ENCODE measurements around the gene ADISSP. TPM values are rescaled to one million over a fixed set of nuclear protein-coding genes. Genes with fewer than 3 reads are reported as not detected.

Gene ADISSP
- total and polyA plus RNA-seq, 8 donors = 19.4 to 37.3 (median 29.4) TPM

DNA sequence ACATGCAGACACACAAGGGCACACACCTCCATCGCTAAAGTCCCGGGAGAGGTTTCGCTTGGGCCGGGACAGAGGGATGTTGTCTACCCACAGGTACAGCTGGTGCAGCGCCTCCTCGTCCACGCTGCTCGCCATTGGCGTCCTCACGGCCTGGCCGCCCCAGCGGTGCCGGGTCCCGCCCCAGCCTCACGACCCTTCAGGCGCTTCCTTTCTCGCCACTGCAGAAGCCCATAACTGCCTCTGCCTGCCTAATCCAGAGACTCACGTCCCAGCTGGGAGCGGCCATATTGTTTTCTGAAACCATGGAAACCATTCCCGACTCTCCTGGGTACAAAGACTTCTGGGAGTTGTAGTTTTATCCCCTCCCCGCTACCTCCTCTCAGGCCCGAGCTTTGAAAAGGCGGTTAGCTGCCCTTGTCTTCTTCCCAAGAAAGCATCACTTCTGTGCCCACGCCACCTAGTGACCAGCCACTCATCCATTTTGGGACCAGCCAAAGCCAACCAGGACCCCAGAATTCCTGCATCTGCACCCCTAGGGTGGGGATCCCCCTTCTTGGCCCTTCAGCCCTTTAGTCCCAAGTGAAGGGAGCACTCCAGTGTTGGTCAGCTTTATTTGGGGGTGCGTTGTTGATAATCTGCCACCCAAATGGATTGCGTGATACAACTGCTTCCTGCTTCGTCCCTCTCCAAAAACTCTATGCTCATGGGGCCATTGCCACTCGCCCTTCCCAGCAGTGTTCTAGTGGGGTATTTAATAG, 13.8 kb upstream of the ADISSP start, which contains the start of gene SPEF1:
TSS of gene SPEF1 (minus strand) at position 296 of the 758 bp plus-strand sequence. CDS start at position 135, 161 bp downstream.
- intact Hi-C loops (cut with DNase I) = loop anchor here in 1 of 2 donors (5.0 kb wide), 1 partner anchor 36 kb away; no protein-coding TSS in a partner anchor
- peaks cover 0 to 18% of the 10 kb centered on the region in 2 donors for H3K27me3 ChIP-seq
- ATAC-seq = peak; percentile 77
- DNase-seq = peak; percentile 81 to 93 (median 84)
- H3K9me3 ChIP-seq = no peaks in the 10 kb centered on the region
- peaks cover 22 to 75% of the 10 kb centered on the region in 2 donors for H3K4me1 ChIP-seq
- peaks cover 0 to 11% of the 10 kb centered on the region in 2 donors for H3K36me3 ChIP-seq
- peak within 1 kb of the TSS in 1 of 2 donors; percentile 29 for H3K4me3 ChIP-seq
- TF ChIP-seq CTCF (IDR thresholded peaks at IDR 0.05) = peak; percentile 17 to 28
- peak within 1 kb of the TSS in 1 of 2 donors; percentile 77 for H3K27ac ChIP-seq

- no peaks in the 10 kb centered on the region for H3K9me3 ChIP-seq
- DNase-seq = peak in 1 of 4 donors; percentile 73
- H3K27ac ChIP-seq = no peak overlapping the region
- no peak for ATAC-seq
- intact Hi-C loops (cut with DNase I) = no loop called here
- H3K4me3 ChIP-seq = no peak overlapping the region
- peaks cover 5 to 57% of the 10 kb centered on the region in 2 donors for H3K4me1 ChIP-seq
- peaks cover 0 to 5% of the 10 kb centered on the region in 2 donors for H3K36me3 ChIP-seq
- TF ChIP-seq CTCF (IDR thresholded peaks at IDR 0.05) = no peak
- H3K27me3 ChIP-seq = peaks cover 0 to 18% of the 10 kb centered on the region in 2 donors
Observed at GRCh38 chr20:3778976-3779375, 11.4 kb upstream of the ADISSP start.

DNA sequence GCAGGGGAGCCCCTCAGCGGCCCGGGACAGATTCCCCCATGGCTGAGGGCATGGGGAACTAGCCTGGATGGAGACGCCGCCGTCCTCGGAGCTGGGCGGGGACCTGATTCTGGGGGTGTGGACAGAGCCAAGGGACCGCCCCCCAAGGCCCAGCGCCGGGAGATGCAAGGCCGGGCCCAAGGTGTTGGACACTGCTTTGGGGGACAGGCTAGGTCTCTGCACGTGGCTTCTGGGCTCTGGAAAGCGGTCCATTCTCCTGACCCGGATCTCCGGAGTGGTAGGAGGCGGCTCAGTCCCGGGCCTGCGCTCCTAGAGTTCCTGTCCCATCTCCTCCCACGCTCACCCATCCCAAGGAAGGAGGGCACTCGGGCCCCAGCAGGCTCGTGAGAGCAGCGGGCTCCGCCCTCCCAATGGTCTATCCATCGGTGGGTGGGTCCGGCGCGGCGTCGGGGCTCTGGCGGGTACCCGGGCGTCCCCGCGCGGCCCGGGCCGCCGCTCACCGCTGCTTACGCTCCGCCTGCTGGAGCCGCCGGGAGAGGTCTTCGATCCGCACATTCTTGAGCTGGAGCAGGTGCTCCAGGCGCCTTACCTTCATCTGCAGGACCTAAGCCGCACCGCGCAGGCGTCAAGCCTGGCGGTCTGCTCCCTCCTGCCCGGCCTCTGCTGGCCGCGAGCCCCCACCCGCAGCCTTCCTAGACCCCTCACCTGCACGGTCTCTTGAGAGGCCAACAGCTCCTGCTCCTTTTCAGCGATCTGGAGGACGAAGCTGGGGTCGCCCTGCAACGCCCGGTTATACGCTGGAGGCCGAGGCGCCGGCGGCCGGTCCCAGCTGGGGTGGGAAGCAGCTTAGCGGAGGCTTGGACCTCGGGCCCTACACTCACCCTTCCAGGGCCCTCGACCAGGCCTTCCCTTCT, 10.4 kb upstream of the ADISSP start:
- intact Hi-C loops (cut with DNase I) = no loop called here
- Histone ChIP-seq H3K4me3 (peak overlapping the region; percentile 50 to 51), H3K36me3 (no peaks in the 10 kb centered on the region), H3K27me3 (peaks cover 0 to 18% of the 10 kb centered on the region in 2 donors), H3K9me3 (no peaks in the 10 kb centered on the region), H3K27ac (no peak overlapping the region), H3K4me1 (peaks cover 0 to 47% of the 10 kb centered on the region in 2 donors)
- TF ChIP-seq CTCF (IDR thresholded peaks at IDR 0.05) = peak in 1 of 2 donors; percentile 11
- ATAC-seq = peak; percentile 81
- DNase-seq = peak in 2 of 4 donors; percentile 83 to 96

- peak; percentile 3 for ATAC-seq
Observed at GRCh38 chr20:3777381-3777715, 9.8 kb upstream of the ADISSP start.

More at GRCh38 chr20:3777381-3777715, 9.8 kb upstream of the ADISSP start:
- no peaks in the 10 kb centered on the region for H3K9me3 ChIP-seq
- peak overlapping the region; percentile 50 to 51 for H3K4me3 ChIP-seq
- peaks cover 0 to 18% of the 10 kb centered on the region in 2 donors for H3K27me3 ChIP-seq
- DNase-seq = no peak
- peaks cover 0 to 41% of the 10 kb centered on the region in 2 donors for H3K4me1 ChIP-seq
- no peak for TF ChIP-seq CTCF (IDR thresholded peaks at IDR 0.05)
- intact Hi-C loops (cut with DNase I) = no loop called here
- no peaks in the 10 kb centered on the region for H3K36me3 ChIP-seq
- H3K27ac ChIP-seq = no peak overlapping the region
